ENCODE results near the gene NSMCE3.

Gene NSMCE3

GRCh38 chr15:29222129-29222853, 47.3 kb downstream of the NSMCE3 start:
- no peak for DNase-seq (ENCODE audit: low read depth in 2 of 3, low spot score in 1 of 3)

- DNase-seq (ENCODE audit: low read depth in 2 of 3, low spot score in 1 of 3): no peak
Measured at GRCh38 chr15:29220852-29221251, 48.8 kb downstream of the NSMCE3 start.

- DNase-seq (ENCODE audit: low read depth in 2 of 3, low spot score in 1 of 3): no peak
Measured at GRCh38 chr15:29216955-29217354, 52.7 kb downstream of the NSMCE3 start.
